Endothelial cell of umbilical vein (primary cell): Measurements from ENCODE around the gene ILKAP. TPM values are rescaled to one million over a fixed set of nuclear protein-coding genes. Genes with fewer than 3 reads are reported as not detected.

ENCODE experiments used
- BruUV-seq: library from RNA; stranded (reverse); fragments of 400-500 nt; replicated peaks from 2 replicates; lab custom pipeline; 2021; lab: Mats Ljungman, UMichigan
- CTCF ChIA-PET: fragments of 300-600, 350-600 bp; sonication (Branson Sonifier 250); formaldehyde crosslinking; loops from one replicate; lab custom pipeline; 2021; ENCODE audit warnings: antibody characterized with exemption, inconsistent platforms; lab: Charles Lee
- POLR2A ChIA-PET: fragments of 300-600, 350-600 bp; sonication (Branson Sonifier 250); formaldehyde crosslinking; loops from one replicate; lab custom pipeline; 2021; ENCODE audit warnings: antibody characterized with exemption, inconsistent platforms; lab: Charles Lee
- DNase-seq: peaks from one replicate; pipeline ENCODE4 v3.0.0-alpha.2; 2011; ENCODE audit warnings: low read depth, low spot score
- FAIRE-seq: peaks from 2 replicates; lab custom pipeline; 2011; peaks lifted over from hg19 to GRCh38; lab: Jason Lieb, UNC
- H2AFZ ChIP-seq: 2 replicates; pipeline ENCODE4 v1.6.0; 2012; ENCODE audit warnings: low read depth, low read length, control low read depth, inconsistent platforms
- H3K27ac ChIP-seq: 2 replicates; pipeline ENCODE4 v1.5.1; 2011; ENCODE audit warnings: low read depth, mild to moderate bottlenecking, control low read depth, low read length, moderate library complexity; ENCODE audit not compliant: insufficient read depth
- H3K27me3 ChIP-seq, 2 experiments: 2 replicates each; pipeline versions ENCODE4 v1.6.0 to v1.6.1; 2011; ENCODE audit warnings: low read length in 2 of 2, mixed read lengths in 1 of 2; ENCODE audit not compliant: control insufficient read depth in 2 of 2, insufficient read depth in 2 of 2
- H3K36me3 ChIP-seq, 2 experiments: 2 replicates in 1 of 2; 3 replicates in 1 of 2; pipeline ENCODE4 v1.5.1; 2011; ENCODE audit warnings: low read length in 2 of 2, mild to moderate bottlenecking in 1 of 2, moderate library complexity in 1 of 2; ENCODE audit not compliant: control insufficient read depth in 2 of 2, insufficient read depth in 2 of 2; ENCODE audit errors: extremely low read depth in 1 of 2
- H3K4me1 ChIP-seq: 3 replicates; pipeline ENCODE4 v1.5.1; 2011; ENCODE audit warnings: mild to moderate bottlenecking, low read length; ENCODE audit not compliant: control insufficient read depth, insufficient read depth; ENCODE audit errors: extremely low read depth
- H3K4me2 ChIP-seq: 2 replicates; pipeline ENCODE4 v1.6.1; 2011; ENCODE audit warnings: low read length, control low read depth, mixed read lengths; ENCODE audit not compliant: insufficient read depth
- H3K4me3 ChIP-seq, 3 experiments: fragments of 200-600 bp in 1 of 3; sonication (generic), shearing (Covaris generic) in 1 of 3; replicated peaks in 1 of 3; 2 replicates each; pipeline ENCODE4 v1.5.1; 2011 to 2016; ENCODE audit warnings: control low read depth in 3 of 3, low read length in 3 of 3, mild to moderate bottlenecking in 2 of 3, inconsistent platforms in 1 of 3, low read depth in 1 of 3, moderate library complexity in 1 of 3; ENCODE audit not compliant: insufficient read depth in 1 of 3
- H3K79me2 ChIP-seq: 2 replicates; pipeline ENCODE4 v1.6.0; 2012; ENCODE audit warnings: low read length, inconsistent platforms; ENCODE audit not compliant: control insufficient read depth, insufficient read depth
- H3K9ac ChIP-seq: replicated peaks from 2 replicates; pipeline ENCODE3; 2011; ENCODE audit warnings: low read length, control low read depth; ENCODE audit not compliant: insufficient read depth; ENCODE audit errors: extremely low read depth
- H3K9me1 ChIP-seq: replicated peaks from 3 replicates; pipeline ENCODE4 v1.6.0; 2011; ENCODE audit warnings: mild to moderate bottlenecking, low read length; ENCODE audit not compliant: control insufficient read depth, insufficient read depth; ENCODE audit errors: extremely low read depth
- H3K9me3 ChIP-seq: replicated peaks from 2 replicates; pipeline ENCODE4 v1.5.1; 2012; ENCODE audit warnings: low read length, inconsistent platforms; ENCODE audit not compliant: control insufficient read depth, insufficient read depth
- H4K20me1 ChIP-seq: replicated peaks from 2 replicates; pipeline ENCODE3; 2011; ENCODE audit warnings: mild to moderate bottlenecking, low read length; ENCODE audit not compliant: control insufficient read depth, insufficient read depth; ENCODE audit errors: extremely low read depth
- EZH2 ChIP-seq: IDR thresholded peaks from 2 replicates; pipeline ENCODE4 v1.6.1; 2012; ENCODE audit warnings: borderline replicate concordance, low read depth, mild to moderate bottlenecking, moderate library complexity, low read length, inconsistent platforms; ENCODE audit not compliant: severe bottlenecking
- GATA2 ChIP-seq: IDR thresholded peaks from 2 replicates; pipeline ENCODE4 v1.7.0; 2011; ENCODE audit warnings: low read depth, mild to moderate bottlenecking, moderate library complexity, mixed read lengths, low read length; ENCODE audit not compliant: insufficient read length, insufficient read depth
- JUN ChIP-seq: IDR thresholded peaks from 2 replicates; pipeline ENCODE4 v1.6.1; 2011; ENCODE audit warnings: borderline replicate concordance, low read depth; ENCODE audit not compliant: insufficient read length, insufficient read depth
- MAX ChIP-seq: IDR thresholded peaks from 2 replicates; pipeline ENCODE4 v1.6.1; 2011; ENCODE audit not compliant: insufficient read depth, insufficient read length
- MYC ChIP-seq: IDR thresholded peaks from one replicate; pipeline ENCODE4 v1.6.1; 2011; ENCODE audit warnings: mild to moderate bottlenecking, low read depth, low read length
- POLR2A ChIP-seq: IDR thresholded peaks from 2 replicates; pipeline ENCODE4 v1.6.1; 2012; ENCODE audit warnings: low read depth, mild to moderate bottlenecking, control low read depth, low read length
- dilution Hi-C: fragments of 300-500 bp; cut with MboI; formaldehyde crosslinking; loops from one replicate; pipeline ENCODE4 v1.15.0; 2019; ENCODE audit warnings: low sequenced_read_pairs; ENCODE audit not compliant: extremely low pct_ligation_motif_present
- intact Hi-C: fragments of 100-400 bp; cut with micrococcal nuclease; formaldehyde crosslinking; loops from one replicate; pipeline ENCODE4 v1.10.0; 2022
- polyA plus RNA-seq, 4 experiments: library from polyadenylated mRNA; depleted of rRNA in 3 of 4; stranded (reverse) in 3 of 4; unstranded in 1 of 4; fragments of >200 nt; gene quantifications; 2 replicates each; pipeline versions ENCODE4 v1.2.1 to v1.2.3, GENCODE V29; 2011 to 2012; ENCODE audit warnings: missing spikeins in 1 of 4
- total RNA-seq: library from RNA; stranded (reverse); gene quantifications from 2 replicates; pipeline ENCODE4 v1.2.3, GENCODE V29; 2021

ILKAP gene
- total and polyA plus RNA-seq, 2 donors (not counting 3 experiments of a cell fraction or from before 2014, with no cell fraction given), result 49.2 to 49.8 TPM

DNA sequence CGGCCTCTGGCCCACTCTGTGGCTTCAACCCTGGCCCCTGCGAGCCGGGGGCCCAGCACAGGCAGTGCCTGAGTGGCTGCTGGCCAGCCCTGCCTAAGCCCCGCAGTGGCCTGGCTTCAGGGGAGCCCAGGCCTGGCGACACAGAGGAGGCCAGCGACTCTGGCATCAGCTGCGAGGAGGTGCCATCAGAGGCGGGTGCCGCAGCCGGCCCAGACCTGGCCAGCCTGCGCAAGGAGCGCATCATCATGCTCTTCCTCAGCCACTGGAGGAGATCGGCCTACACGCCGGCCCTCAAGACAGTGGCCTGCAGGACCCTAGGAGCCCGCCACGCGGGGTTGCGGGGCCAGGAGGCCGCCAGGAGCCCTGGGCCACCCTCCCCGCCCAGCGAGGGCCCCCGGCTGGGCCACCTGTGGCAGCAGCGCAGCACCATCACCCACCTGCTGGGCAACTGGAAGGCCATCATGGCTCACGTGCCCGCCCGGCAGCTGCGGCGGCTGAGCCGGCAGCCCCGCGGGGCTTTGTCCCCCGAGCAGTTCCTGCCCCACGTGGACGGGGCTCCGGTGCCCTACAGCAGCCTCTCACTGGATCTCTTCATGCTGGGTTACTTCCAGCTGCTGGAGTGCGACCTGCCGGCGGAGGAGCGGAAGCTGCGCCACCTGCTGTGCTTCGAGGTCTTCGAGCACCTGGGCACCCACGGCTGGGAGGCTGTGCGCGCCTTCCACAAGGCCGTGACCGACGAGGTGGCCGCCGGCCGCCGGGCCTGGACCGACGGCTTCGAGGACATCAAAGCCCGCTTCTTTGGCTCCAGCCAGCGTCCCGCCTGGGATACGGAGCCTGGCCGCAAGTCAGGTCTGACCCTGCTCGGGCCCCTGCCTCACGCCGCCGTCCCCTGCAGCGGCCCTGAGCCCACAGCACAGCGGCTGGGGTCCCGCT, 72.5 kb downstream of the ILKAP start:
- H3K27me3 ChIP-seq, result no peaks in the 10 kb centered on the region
- H3K9ac ChIP-seq, result no peak overlapping the region
- FAIRE-seq (no peak), DNase-seq (no peak)
- POLR2A ChIA-PET, result no interaction called here
- intact Hi-C loops, result no loop called here
- H3K79me2 ChIP-seq, result no peaks in the 10 kb centered on the region
- no peak overlapping the region for H3K4me3 ChIP-seq
- no peaks in the 10 kb centered on the region for H4K20me1 ChIP-seq
- no peaks in the 10 kb centered on the region for H3K9me1 ChIP-seq
- no peak overlapping the region for H3K4me2 ChIP-seq
- CTCF ChIA-PET, result no interaction called here
- H3K4me1 ChIP-seq, result no peaks in the 10 kb centered on the region
- TF ChIP-seq POLR2A, result no peak
- TF ChIP-seq MAX, result no peak
- TF ChIP-seq JUN, result no peak
- no peak for TF ChIP-seq EZH2
- no peak for TF ChIP-seq MYC
- TF ChIP-seq GATA2, result no peak
- H3K36me3 ChIP-seq, result no peaks in the 10 kb centered on the region
- H2AFZ ChIP-seq, result no peak overlapping the region
- no TSS peak for BruUV-seq
- dilution Hi-C loops, result no loop called here
- no peak overlapping the region for H3K27ac ChIP-seq
- H3K9me3 ChIP-seq, result no peaks in the 10 kb centered on the region
